H1 (cell line): ENCODE data around the gene SLC35F6. TPM values are rescaled to one million over a fixed set of nuclear protein-coding genes. Genes with fewer than 3 reads are reported as not detected.

Experiments used
- CTCF ChIA-PET: fragments of 300-600 bp; sonication (Branson Sonifier 250); formaldehyde crosslinking; loops from one replicate; lab custom pipeline; 2021; ENCODE audit not compliant: partially characterized antibody; lab: Charles Lee
- POLR2A ChIA-PET: fragments of 300-600 bp; sonication (Branson Sonifier 250); formaldehyde crosslinking; loops from one replicate; lab custom pipeline; 2021; ENCODE audit warnings: inconsistent platforms; ENCODE audit not compliant: partially characterized antibody; lab: Charles Lee
- DNase-seq, 2 experiments: peaks; one replicate each; pipeline versions ENCODE4 v3.0.0 to v3.0.0-alpha.2; 2010 to 2022; ENCODE audit warnings: low spot score in 2 of 2, low read depth in 1 of 2, mixed read lengths in 1 of 2
- FAIRE-seq: peaks from 2 replicates; lab custom pipeline; 2011; peaks lifted over from hg19 to GRCh38; lab: Jason Lieb, UNC
- H2AFZ ChIP-seq: 2 replicates; pipeline ENCODE4 v1.8.1; 2012; ENCODE audit warnings: low read length, inconsistent platforms
- H2AK5ac ChIP-seq: 2 replicates; pipeline ENCODE4 v1.6.1; 2013; ENCODE audit warnings: low read depth, low read length
- H2BK120ac ChIP-seq: replicated peaks from 2 replicates; pipeline ENCODE3; 2013; ENCODE audit warnings: low read depth, low read length, inconsistent platforms
- H2BK12ac ChIP-seq: 2 replicates; pipeline ENCODE4 v1.6.1; 2013; ENCODE audit warnings: low read depth, low read length
- H2BK15ac ChIP-seq: 2 replicates; pipeline ENCODE4 v1.6.1; 2013; ENCODE audit warnings: low read length
- H2BK20ac ChIP-seq: 2 replicates; pipeline ENCODE4 v1.6.1; 2013; ENCODE audit warnings: low read length
- H2BK5ac ChIP-seq: 2 replicates; pipeline ENCODE4 v1.6.1; 2013; ENCODE audit warnings: low read depth, low read length
- H3K14ac ChIP-seq: 2 replicates; pipeline ENCODE4 v1.6.1; 2013; ENCODE audit warnings: inconsistent platforms; ENCODE audit not compliant: insufficient read length
- H3K18ac ChIP-seq: 2 replicates; pipeline ENCODE4 v1.6.1; 2013; ENCODE audit warnings: low read length; ENCODE audit errors: extremely low read depth
- H3K23ac ChIP-seq: 2 replicates; pipeline ENCODE4 v1.6.1; 2013; ENCODE audit warnings: inconsistent platforms; ENCODE audit not compliant: insufficient read length
- H3K23me2 ChIP-seq: 2 replicates; pipeline ENCODE4 v1.6.1; 2013; ENCODE audit warnings: low read depth, low read length
- H3K27ac ChIP-seq: 2 replicates; pipeline ENCODE4 v1.6.1; 2011; ENCODE audit warnings: low read depth, low read length, inconsistent platforms
- H3K27me3 ChIP-seq, 4 experiments: replicated peaks in 1 of 4; 1 replicate in 1 of 4; 2 replicates in 3 of 4; pipeline versions ENCODE4 v1.6.1 to v1.8.1; 2011 to 2013; ENCODE audit warnings: low read length in 3 of 4, mild to moderate bottlenecking in 3 of 4, inconsistent platforms in 2 of 4, mixed read lengths in 2 of 4, moderate library complexity in 1 of 4; ENCODE audit not compliant: control insufficient read depth in 3 of 4, insufficient read depth in 3 of 4; ENCODE audit errors: extremely low read depth in 1 of 4
- H3K36me3 ChIP-seq, 4 experiments: 2 replicates each; pipeline versions ENCODE4 v1.6.1 to v1.8.1; 2011 to 2013; ENCODE audit warnings: mild to moderate bottlenecking in 4 of 4, low read length in 3 of 4, moderate library complexity in 2 of 4, control low read depth in 1 of 4, inconsistent platforms in 1 of 4; ENCODE audit not compliant: insufficient read depth in 4 of 4, control insufficient read depth in 2 of 4
- H3K4ac ChIP-seq: replicated peaks from 2 replicates; pipeline ENCODE3; 2013; ENCODE audit warnings: low read length, low read depth, mixed read lengths, inconsistent platforms; ENCODE audit not compliant: insufficient read length
- H3K4me1 ChIP-seq, 4 experiments: replicated peaks in 1 of 4; 1 replicate in 1 of 4; 2 replicates in 3 of 4; pipeline versions ENCODE4 v1.6.1 to v1.8.1; 2011 to 2013; ENCODE audit warnings: low read length in 3 of 4, inconsistent platforms in 2 of 4, mixed read lengths in 1 of 4; ENCODE audit not compliant: insufficient read depth in 4 of 4, control insufficient read depth in 3 of 4
- H3K4me2 ChIP-seq, 2 experiments: 2 replicates each; pipeline versions ENCODE4 v1.6.1 to v1.8.1; 2011 to 2013; ENCODE audit warnings: low read depth in 2 of 2, low read length in 2 of 2, control low read depth in 1 of 2, inconsistent platforms in 1 of 2, mild to moderate bottlenecking in 1 of 2; ENCODE audit not compliant: insufficient read depth in 1 of 2
- H3K4me3 ChIP-seq, 4 experiments: fragments of 200-600, 300-600 bp in 1 of 4; sonication (generic), shearing (Covaris generic), sonication (Bioruptor Twin) in 1 of 4; 2 replicates each; pipeline versions ENCODE4 v1.5.1 to v1.8.1; 2011 to 2016; ENCODE audit warnings: low read length in 4 of 4, low read depth in 3 of 4, control low read depth in 2 of 4, inconsistent platforms in 2 of 4, mild to moderate bottlenecking in 2 of 4, mixed read lengths in 1 of 4, moderate library complexity in 1 of 4; ENCODE audit not compliant: insufficient read depth in 2 of 4; ENCODE audit errors: extremely low read depth in 1 of 4
- H3K56ac ChIP-seq: replicated peaks from 2 replicates; pipeline ENCODE3; 2013; ENCODE audit warnings: low read depth, mild to moderate bottlenecking, mixed read lengths, low read length, inconsistent platforms; ENCODE audit not compliant: insufficient read length
- H3K79me1 ChIP-seq: 2 replicates; pipeline ENCODE4 v1.6.1; 2013; ENCODE audit warnings: low read depth, low read length, control low read depth
- H3K79me2 ChIP-seq, 2 experiments: 2 replicates each; pipeline versions ENCODE4 v1.6.1 to v1.8.1; 2012 to 2013; ENCODE audit warnings: low read length in 2 of 2, mild to moderate bottlenecking in 2 of 2, inconsistent platforms in 1 of 2; ENCODE audit not compliant: insufficient read depth in 2 of 2, control insufficient read depth in 1 of 2
- H3K9ac ChIP-seq, 4 experiments: replicated peaks in 1 of 4; 1 replicate in 1 of 4; 2 replicates in 3 of 4; pipeline versions ENCODE4 v1.6.1 to v1.8.1; 2011 to 2013; ENCODE audit warnings: low read depth in 3 of 4, low read length in 3 of 4, control low read depth in 2 of 4, mild to moderate bottlenecking in 2 of 4, moderate library complexity in 2 of 4, inconsistent platforms in 1 of 4; ENCODE audit errors: extremely low read depth in 1 of 4
- H3K9me3 ChIP-seq, 2 experiments: 2 replicates each; pipeline versions ENCODE4 v1.6.1 to v1.8.1; 2012 to 2013; ENCODE audit warnings: mild to moderate bottlenecking in 2 of 2, moderate library complexity in 2 of 2, control low read depth in 1 of 2, inconsistent platforms in 1 of 2, low read depth in 1 of 2, low read length in 1 of 2, mixed read lengths in 1 of 2; ENCODE audit not compliant: insufficient read depth in 2 of 2
- H4K20me1 ChIP-seq, 2 experiments: replicated peaks in 1 of 2; 2 replicates each; pipeline versions ENCODE3 to v1.8.1; 2011 to 2013; ENCODE audit warnings: inconsistent platforms in 2 of 2, low read length in 2 of 2, mild to moderate bottlenecking in 1 of 2; ENCODE audit not compliant: insufficient read depth in 2 of 2, control insufficient read depth in 1 of 2
- H4K5ac ChIP-seq: 2 replicates; pipeline ENCODE4 v1.6.1; 2013; ENCODE audit warnings: low read length, low read depth, mixed read lengths, inconsistent platforms; ENCODE audit not compliant: insufficient read length
- H4K8ac ChIP-seq: 2 replicates; pipeline ENCODE4 v1.8.0; 2013; ENCODE audit warnings: mild to moderate bottlenecking, moderate library complexity, low read length, inconsistent platforms; ENCODE audit not compliant: insufficient read depth; ENCODE audit errors: extremely low read depth
- H4K91ac ChIP-seq: replicated peaks from 2 replicates; pipeline ENCODE3; 2013; ENCODE audit warnings: low read length, mixed read lengths, inconsistent platforms; ENCODE audit not compliant: insufficient read length
- RBBP5 ChIP-seq: IDR thresholded peaks from 2 replicates; pipeline ENCODE4 v1.7.1; 2012; ENCODE audit warnings: low read depth, mild to moderate bottlenecking, inconsistent platforms, low read length, moderate library complexity, borderline replicate concordance
- WGBS, 2 experiments: shearing (Covaris generic) in 1 of 2; methylation state at CpG; one replicate each; pipeline versions ENCODE4 v1.1.6 to v1.1.7; 2013 to 2015; ENCODE audit warnings: low lambda C conversion rate in 2 of 2, mixed read lengths in 2 of 2, inconsistent platforms in 1 of 2, low coverage in 1 of 2, missing lambda C conversion rate in 1 of 2; ENCODE audit not compliant: insufficient replicate concordance in 2 of 2, insufficient coverage in 1 of 2, insufficient read length in 1 of 2; ENCODE audit errors: extremely low coverage in 1 of 2, missing lambda C conversion rate in 1 of 2; 5-methylcytosine and 5-hydroxymethylcytosine counted together
- polyA plus RNA-seq, 7 experiments: library from polyadenylated mRNA; depleted of rRNA in 3 of 7; stranded (reverse) in 5 of 7; unstranded in 2 of 7; fragments of >200 nt in 5 of 7; fragments of 200-250 nt in 2 of 7; gene quantifications; 1 replicate in 5 of 7; 2 replicates in 1 of 7; 4 replicates in 1 of 7; pipeline versions ENCODE4 v1.2.1 to v1.2.3, GENCODE V29; 2011 to 2013; ENCODE audit warnings: missing spikeins in 2 of 7, mixed read lengths in 2 of 7
- total RNA-seq: library from RNA; stranded (reverse); fragmentation: NEBNext Ultra II Directional; extraction: Animal tissue kit (Norgen Biotek cat#: 25700); gene quantifications from 2 replicates; pipeline ENCODE4 v1.2.1, GENCODE V29; 2021
- TF ChIP-seq, protein P1 (sequence below), 3 experiments: IDR thresholded peaks; 1 replicate in 2 of 3; 2 replicates in 1 of 3; pipeline versions ENCODE4 v1.5.1 to v1.6.1; 2011; ENCODE audit warnings: low read length in 3 of 3, mild to moderate bottlenecking in 3 of 3, inconsistent platforms in 2 of 3, low read depth in 1 of 3, moderate library complexity in 1 of 3; ENCODE audit not compliant: insufficient read depth in 1 of 3; ENCODE audit errors: control extremely low read depth in 1 of 3

SLC35F6 gene
- total and polyA plus RNA-seq, 2 of the 8 experiments (the other 6 are each of a cell fraction or from before 2014, with no cell fraction given) = 11.2 to 13.5 TPM

DNA sequence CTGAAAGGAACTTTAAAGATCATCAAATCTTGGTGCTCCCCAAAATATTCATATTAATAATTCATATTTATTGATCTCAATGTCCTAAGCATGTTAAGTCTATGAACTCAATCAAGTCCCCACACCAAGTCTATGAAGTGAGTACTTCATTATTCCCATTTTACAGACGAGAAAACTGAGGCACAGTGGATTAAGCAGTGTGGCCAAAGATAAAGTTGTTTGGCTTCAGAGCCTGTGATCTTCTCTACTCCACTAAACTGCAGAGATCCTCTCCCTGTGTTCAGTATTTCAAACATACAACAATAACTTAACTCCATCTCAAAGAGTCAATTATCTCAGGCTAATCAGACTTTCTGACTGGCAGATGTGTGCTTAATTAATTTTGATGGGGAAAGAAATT lies 41.8 kb upstream of the SLC35F6 start:
- no peak overlapping the region for H3K4me2 ChIP-seq
- H2BK20ac ChIP-seq = no peak overlapping the region
- H3K23me2 ChIP-seq = no peaks in the 10 kb centered on the region; the same call in 1 of the 2 replicates
- CTCF ChIA-PET = interaction anchor here (0.9 to 1.9 kb wide), 3 partner anchors 11 to 124 kb away, joined by 3 to 5 read pairs (median 5); no protein-coding TSS in a partner anchor
- H3K56ac ChIP-seq = no peak overlapping the region
- no peak overlapping the region for H2BK120ac ChIP-seq
- H3K18ac ChIP-seq = no peak overlapping the region
- H3K14ac ChIP-seq = no peak overlapping the region
- FAIRE-seq (no peak), DNase-seq (no peak)
- H3K4me3 ChIP-seq = no peak overlapping the region
- H3K9me3 ChIP-seq = no peaks in the 10 kb centered on the region
- peaks cover 0 to 16% (median 10%) of the 10 kb centered on the region in 4 experiments; a peak in 6 of 7 replicates for H3K4me1 ChIP-seq
- TF ChIP-seq, protein P1, sequence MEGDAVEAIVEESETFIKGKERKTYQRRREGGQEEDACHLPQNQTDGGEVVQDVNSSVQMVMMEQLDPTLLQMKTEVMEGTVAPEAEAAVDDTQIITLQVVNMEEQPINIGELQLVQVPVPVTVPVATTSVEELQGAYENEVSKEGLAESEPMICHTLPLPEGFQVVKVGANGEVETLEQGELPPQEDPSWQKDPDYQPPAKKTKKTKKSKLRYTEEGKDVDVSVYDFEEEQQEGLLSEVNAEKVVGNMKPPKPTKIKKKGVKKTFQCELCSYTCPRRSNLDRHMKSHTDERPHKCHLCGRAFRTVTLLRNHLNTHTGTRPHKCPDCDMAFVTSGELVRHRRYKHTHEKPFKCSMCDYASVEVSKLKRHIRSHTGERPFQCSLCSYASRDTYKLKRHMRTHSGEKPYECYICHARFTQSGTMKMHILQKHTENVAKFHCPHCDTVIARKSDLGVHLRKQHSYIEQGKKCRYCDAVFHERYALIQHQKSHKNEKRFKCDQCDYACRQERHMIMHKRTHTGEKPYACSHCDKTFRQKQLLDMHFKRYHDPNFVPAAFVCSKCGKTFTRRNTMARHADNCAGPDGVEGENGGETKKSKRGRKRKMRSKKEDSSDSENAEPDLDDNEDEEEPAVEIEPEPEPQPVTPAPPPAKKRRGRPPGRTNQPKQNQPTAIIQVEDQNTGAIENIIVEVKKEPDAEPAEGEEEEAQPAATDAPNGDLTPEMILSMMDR (IDR thresholded peaks at IDR 0.05; ENCODE audit: control extremely low read depth in 1 of 3, insufficient read depth in 1 of 3, low read depth in 1 of 3, low read length in 3 of 3) = no peak
- TF ChIP-seq RBBP5 = no peak
- no peak overlapping the region for H2BK12ac ChIP-seq
- no peak overlapping the region for H4K5ac ChIP-seq
- 88% methylated on average over 1 of the region's 1 CpG; no CpG with 5 or more reads in 1 of the 2 experiments for WGBS, 2 experiments
- POLR2A ChIA-PET = no interaction called here
- H3K79me1 ChIP-seq = no peaks in the 10 kb centered on the region
- H3K79me2 ChIP-seq = no peaks in the 10 kb centered on the region
- no peaks in the 10 kb centered on the region for H3K36me3 ChIP-seq
- no peak overlapping the region for H4K8ac ChIP-seq
- no peak overlapping the region for H2BK15ac ChIP-seq
- no peak overlapping the region for H3K9ac ChIP-seq
- H2AK5ac ChIP-seq = no peak overlapping the region
- no peak overlapping the region for H3K27ac ChIP-seq
- H2AFZ ChIP-seq = no peak overlapping the region
- H4K20me1 ChIP-seq = no peaks in the 10 kb centered on the region
- H3K27me3 ChIP-seq = no peaks in the 10 kb centered on the region; a peak in 1 of 7 replicates
- no peak overlapping the region for H2BK5ac ChIP-seq
- H3K23ac ChIP-seq = no peak overlapping the region
- H4K91ac ChIP-seq = no peak overlapping the region
- H3K4ac ChIP-seq = no peak overlapping the region
